T-helper 1 cell treated with Interleukin-12 subunit alpha and Interleukin-12 subunit beta and Interleukin-4 antibody, amounts not matched to agents 30 μg/mL and 1 μg/mL, for 36 hours (primary cell): ENCODE data around the gene PTTG2.
"Not testable (repeated sequence)": the region's sequence is repeated elsewhere in the genome, so short reads cannot be mapped to it uniquely, and the experiment has no call there.

ENCODE experiments used
- H3K27ac Mint-ChIP-seq: one replicate; pipeline ENCODE4 v1.8.0; 2021; ENCODE audit warnings: mild to moderate bottlenecking, mixed read lengths
- H3K27me3 Mint-ChIP-seq: one replicate; pipeline ENCODE4 v1.8.0; 2021; ENCODE audit warnings: low read depth, mixed read lengths
- H3K36me3 Mint-ChIP-seq: one replicate; pipeline ENCODE4 v1.8.0; 2021; ENCODE audit warnings: low read depth, mixed read lengths
- H3K4me1 Mint-ChIP-seq: one replicate; pipeline ENCODE4 v1.8.0; 2021; ENCODE audit warnings: low read depth, mixed read lengths
- H3K4me3 Mint-ChIP-seq: one replicate; pipeline ENCODE4 v1.8.0; 2021; ENCODE audit warnings: mild to moderate bottlenecking, moderate library complexity, mixed read lengths
- H3K9me3 Mint-ChIP-seq: one replicate; pipeline ENCODE4 v1.8.0; 2021; ENCODE audit warnings: mixed read lengths

PTTG2 gene

DNA sequence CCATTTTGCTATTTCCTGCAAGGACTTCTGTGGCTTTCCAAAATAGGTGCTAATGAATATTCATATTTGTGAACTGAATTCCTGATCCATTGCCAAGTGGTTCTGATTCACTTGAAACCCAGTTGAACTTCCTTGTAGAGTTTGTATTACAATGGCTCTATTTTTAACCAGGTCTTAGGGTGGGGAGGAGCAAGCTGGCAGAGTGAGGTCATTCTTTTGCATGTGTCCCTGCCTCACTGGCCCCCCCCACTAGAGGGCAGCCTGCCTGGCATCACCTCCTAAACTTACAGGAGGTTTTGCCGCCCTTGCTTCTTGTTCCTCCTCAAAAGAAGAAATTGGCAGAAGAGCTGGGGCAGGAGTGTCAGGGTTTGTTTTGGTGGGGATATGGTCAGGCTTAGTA lies 10.5 kb downstream of the PTTG2 start:
- no peaks in the 10 kb centered on the region for H3K9me3 Mint-ChIP-seq
- H3K4me3 Mint-ChIP-seq: no peak overlapping the region
- H3K27me3 Mint-ChIP-seq: no peaks in the 10 kb centered on the region
- H3K4me1 Mint-ChIP-seq: peaks cover 5% of the 10 kb centered on the region
- H3K27ac Mint-ChIP-seq: no peak overlapping the region
- no peaks in the 10 kb centered on the region for H3K36me3 Mint-ChIP-seq

DNA sequence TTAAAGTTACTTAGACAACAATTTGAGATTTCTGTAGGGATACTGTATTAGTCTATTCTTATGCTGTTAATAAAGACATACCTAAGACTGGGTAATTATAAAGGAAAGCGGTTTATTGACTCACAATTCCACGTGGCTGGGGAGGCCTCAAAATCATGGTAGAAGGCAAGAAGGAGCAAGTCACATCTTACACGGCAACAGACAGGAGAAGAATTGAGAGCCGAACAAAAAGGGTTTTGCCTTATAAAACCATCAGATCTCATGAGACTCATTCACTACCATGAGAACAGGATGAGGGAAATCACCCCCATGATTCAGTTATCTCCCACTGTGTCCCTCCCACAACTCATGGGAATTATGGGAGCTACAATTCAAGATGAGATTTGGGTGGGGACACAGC lies 11.0 kb downstream of the PTTG2 start:
- Mint-ChIP-seq H3K36me3 (no peaks in the 10 kb centered on the region), H3K9me3 (no peaks in the 10 kb centered on the region), H3K27ac (no peak overlapping the region), H3K4me3 (no peak overlapping the region), H3K27me3 (no peaks in the 10 kb centered on the region), H3K4me1 (peaks cover 5% of the 10 kb centered on the region)

DNA sequence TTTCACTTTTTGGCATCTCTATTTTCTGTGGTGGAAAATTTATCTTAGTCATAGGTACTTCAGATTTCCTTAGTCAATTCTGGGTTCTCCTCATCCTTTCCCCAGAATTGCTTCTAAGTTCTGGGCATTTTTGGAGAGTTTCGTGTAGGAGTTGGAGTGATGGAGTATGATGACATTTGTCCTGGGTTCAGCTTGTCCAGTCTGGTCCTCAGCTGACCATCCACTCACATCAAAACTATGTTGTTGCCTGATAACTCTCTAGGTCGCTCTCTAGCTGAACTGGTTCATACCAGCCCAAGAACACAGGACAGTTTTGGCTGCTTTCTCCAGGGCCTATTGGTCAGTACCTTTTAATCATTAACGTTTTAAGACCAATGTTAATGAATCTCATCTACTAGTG lies 13.2 kb downstream of the PTTG2 start:
- no peak overlapping the region for H3K27ac Mint-ChIP-seq
- no peaks in the 10 kb centered on the region for H3K27me3 Mint-ChIP-seq
- no peak overlapping the region for H3K4me3 Mint-ChIP-seq
- H3K9me3 Mint-ChIP-seq: no peaks in the 10 kb centered on the region
- H3K36me3 Mint-ChIP-seq: no peaks in the 10 kb centered on the region
- H3K4me1 Mint-ChIP-seq: peaks cover 9% of the 10 kb centered on the region

DNA sequence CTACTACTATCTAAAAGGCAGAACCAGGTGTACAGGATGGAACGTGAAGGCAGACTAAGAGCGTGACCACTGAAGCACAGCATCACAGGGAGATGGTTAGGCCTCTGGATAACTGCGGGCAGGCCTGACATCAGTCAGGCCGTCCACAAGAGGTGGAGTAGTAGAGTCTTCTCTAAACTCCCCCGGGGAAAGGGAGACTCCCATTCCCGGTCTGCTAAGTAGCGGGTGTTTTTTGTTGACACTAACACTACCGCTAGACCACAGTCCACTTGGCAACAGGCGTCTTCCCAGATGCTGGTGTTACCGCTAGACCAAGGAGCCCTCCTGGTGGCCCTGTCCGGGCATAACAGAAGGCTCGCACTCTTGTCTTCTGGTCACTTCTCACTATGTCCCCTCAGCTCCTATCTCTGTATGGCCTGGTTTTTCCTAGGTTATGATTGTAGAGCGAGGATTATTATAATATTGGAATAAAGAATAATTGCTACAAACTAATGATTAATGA lies 15.2 kb downstream of the PTTG2 start:
- H3K27me3 Mint-ChIP-seq, H3K9me3 Mint-ChIP-seq, H3K36me3 Mint-ChIP-seq: not testable (repeated sequence)
- peak overlapping the region; percentile 47 for H3K4me3 Mint-ChIP-seq
- H3K4me1 Mint-ChIP-seq: peaks cover 16% of the 10 kb centered on the region
- peak overlapping the region; percentile 4 for H3K27ac Mint-ChIP-seq

DNA sequence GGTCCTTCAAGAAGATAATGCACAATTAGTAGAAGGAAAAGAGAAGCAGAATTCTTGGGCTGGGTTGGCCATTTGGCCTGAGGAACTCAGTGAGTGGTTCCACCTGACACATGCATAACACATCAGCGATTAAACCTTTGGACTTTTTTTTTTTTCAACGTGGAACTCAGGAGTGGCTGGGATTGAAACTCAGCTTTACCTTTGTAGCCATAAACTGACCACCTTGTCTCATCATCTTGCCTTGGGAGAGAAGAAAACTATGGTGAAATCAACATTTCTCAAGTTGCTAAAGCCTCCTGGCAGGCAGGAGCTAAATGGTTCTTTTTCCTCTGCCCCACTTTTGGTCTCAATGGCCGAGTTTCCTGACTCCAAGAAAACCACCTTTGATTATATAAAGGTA lies 16.3 kb downstream of the PTTG2 start:
- Mint-ChIP-seq H3K4me3 (peak overlapping the region; percentile 21), H3K27ac (no peak overlapping the region), H3K27me3 (peaks cover 8% of the 10 kb centered on the region), H3K4me1 (peaks cover 14% of the 10 kb centered on the region), H3K36me3 (peaks cover 4% of the 10 kb centered on the region), H3K9me3 (no peaks in the 10 kb centered on the region)

DNA sequence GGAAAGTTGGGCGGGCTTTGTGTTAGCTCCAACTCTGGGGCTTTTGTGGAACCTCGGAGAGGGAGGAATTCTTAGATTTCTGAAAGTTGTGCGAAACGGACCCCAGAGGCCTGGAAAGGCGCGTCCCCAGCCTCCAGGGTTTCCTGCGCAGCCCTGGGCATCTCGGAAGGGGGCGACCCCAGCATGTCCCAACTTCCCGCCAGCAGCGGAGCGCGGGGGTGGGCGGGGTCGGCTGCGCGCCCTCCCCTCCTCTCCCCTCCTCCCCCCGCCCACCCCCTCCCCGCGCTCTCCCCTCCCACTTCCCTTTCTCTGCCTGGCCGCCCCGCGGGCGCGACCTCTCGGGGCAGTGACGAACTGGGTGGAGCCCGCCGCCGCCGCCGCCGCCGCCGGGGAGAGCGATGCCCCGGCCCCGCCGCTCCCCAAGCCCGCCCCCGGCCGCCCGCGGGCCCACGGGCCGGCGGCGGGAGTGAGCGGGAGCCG lies 16.8 kb downstream of the PTTG2 start:
- Mint-ChIP-seq H3K27ac (no peak overlapping the region), H3K36me3 (peaks cover 4% of the 10 kb centered on the region), H3K4me3 (no peak overlapping the region), H3K9me3 (no peaks in the 10 kb centered on the region), H3K27me3 (peaks cover 8% of the 10 kb centered on the region), H3K4me1 (peaks cover 18% of the 10 kb centered on the region)

DNA sequence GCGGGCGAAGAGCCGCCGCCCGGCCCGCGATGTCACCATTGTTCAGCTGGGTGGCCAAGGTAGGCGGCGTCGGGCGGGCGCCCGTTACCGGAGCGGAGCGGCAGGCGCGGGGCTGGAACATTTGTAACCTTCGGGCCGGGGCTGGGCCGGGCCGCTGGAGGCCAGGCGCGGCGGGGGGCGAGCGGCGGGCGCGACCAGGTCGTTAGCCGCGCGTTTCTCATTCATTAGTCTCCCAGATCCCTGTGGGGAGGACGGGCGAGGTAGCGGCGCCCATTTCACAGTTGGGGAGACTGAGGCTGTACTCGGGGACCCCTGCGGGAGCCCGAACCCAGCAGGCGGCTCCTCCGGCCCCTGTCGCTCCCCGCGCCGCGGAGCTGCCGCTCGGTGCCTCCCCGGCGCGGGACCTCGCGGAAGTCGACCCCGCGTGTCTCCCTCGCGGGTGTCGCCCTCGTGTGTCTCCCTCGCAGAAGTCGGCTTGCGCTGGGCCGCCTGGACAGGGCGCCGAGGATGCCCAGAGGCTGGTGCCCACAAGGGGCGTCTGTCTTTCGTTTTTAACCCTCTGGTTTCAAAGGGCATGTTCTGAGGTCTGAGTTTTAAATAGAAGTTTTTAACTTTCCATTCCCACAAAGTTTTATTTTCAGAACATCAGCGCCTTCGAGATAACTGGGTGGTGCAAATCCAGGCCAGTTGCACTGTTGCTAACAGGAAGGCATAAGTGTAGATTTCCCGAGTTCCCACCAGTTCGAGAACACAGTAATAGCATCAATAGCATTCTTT lies 17.5 kb downstream of the PTTG2 start:
- Mint-ChIP-seq H3K27me3 (peaks cover 8% of the 10 kb centered on the region), H3K4me1 (peaks cover 20% of the 10 kb centered on the region), H3K4me3 (peak overlapping the region; percentile 74), H3K9me3 (no peaks in the 10 kb centered on the region), H3K27ac (peak overlapping the region; percentile 52), H3K36me3 (peaks cover 4% of the 10 kb centered on the region)

DNA sequence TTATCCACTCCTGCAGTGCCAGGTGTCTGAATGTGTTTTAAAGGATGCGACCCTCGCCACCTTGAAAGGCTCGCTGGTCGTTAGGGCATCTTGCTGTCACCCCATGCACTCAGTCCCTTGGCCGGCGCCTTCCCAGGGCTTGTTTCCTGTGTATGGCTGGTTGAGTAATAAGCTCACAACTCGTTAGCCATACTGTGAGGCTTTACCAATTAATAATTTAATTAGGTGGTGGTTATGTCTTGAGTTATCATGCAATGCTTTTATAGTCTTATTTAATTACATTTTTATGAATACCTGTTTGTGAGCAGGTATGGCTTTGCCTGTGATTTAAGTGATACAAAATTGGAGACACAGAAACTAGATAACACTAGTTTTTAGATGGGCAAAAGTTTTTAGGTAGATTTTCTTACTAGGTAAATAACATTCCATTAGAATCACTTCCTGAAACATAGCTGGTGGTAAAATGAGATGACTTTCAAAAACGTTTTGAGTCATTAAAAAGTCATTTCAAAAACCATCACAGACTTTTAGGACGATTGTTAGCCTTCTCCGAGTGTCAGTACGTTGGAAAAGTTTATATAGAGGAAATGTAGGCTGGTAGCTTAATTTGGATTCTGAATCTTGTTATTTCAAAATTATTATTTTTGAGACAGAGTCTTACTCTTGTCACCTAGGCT lies 18.2 kb downstream of the PTTG2 start:
- Mint-ChIP-seq H3K27me3 (peaks cover 8% of the 10 kb centered on the region), H3K27ac (peak overlapping the region; percentile 52), H3K9me3 (no peaks in the 10 kb centered on the region)

DNA sequence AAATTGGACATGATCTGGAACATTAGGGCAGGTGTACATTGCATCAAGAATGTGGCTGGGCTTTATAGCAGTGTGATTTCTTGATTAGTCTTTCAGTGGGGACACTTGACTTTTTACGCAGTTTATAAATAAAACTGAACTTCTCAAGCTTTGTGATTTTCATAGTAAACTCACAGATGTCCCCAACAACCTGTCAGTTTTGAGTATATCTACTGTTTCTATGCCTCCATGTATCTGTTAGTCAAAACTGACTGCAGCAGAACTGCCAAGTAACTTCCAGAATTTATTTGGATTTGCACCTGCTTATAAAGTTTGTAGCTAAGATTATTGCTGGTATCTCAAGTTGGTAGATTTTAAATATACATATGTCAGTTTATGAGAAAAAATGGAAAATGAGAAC lies 20.0 kb downstream of the PTTG2 start:
- Mint-ChIP-seq H3K27ac (no peak overlapping the region), H3K4me3 (no peak overlapping the region), H3K4me1 (peaks cover 20% of the 10 kb centered on the region), H3K27me3 (peaks cover 8% of the 10 kb centered on the region), H3K9me3 (no peaks in the 10 kb centered on the region), H3K36me3 (peaks cover 4% of the 10 kb centered on the region)

More for the DNA sequence above, 18.2 kb downstream of the PTTG2 start:
- H3K4me1 Mint-ChIP-seq: peaks cover 20% of the 10 kb centered on the region
- H3K36me3 Mint-ChIP-seq: peaks cover 4% of the 10 kb centered on the region
- H3K4me3 Mint-ChIP-seq: peak overlapping the region; percentile 74

DNA sequence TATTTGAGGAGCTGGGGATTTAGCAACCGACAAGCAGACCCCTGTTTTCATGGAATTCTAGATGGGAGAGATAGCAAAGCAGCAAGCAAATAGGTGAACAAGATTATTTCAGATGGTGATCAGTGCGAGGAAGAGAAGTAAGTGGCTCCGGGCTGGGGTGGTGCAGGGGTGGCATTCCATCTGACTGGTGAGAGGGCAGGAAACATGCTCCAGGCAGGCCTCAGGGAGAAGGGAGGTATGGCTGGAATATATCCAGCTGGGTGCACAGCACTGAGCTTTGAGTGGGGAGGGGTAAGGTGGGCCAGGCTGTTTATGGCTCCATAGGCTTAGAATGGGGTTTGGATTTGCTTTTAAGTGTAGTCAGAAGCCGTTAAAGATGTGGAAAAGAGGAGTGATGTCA lies 21.2 kb downstream of the PTTG2 start:
- no peak overlapping the region for H3K27ac Mint-ChIP-seq
- peaks cover 4% of the 10 kb centered on the region for H3K36me3 Mint-ChIP-seq
- H3K4me1 Mint-ChIP-seq: peaks cover 26% of the 10 kb centered on the region
- H3K4me3 Mint-ChIP-seq: no peak overlapping the region
- no peaks in the 10 kb centered on the region for H3K9me3 Mint-ChIP-seq
- H3K27me3 Mint-ChIP-seq: peaks cover 8% of the 10 kb centered on the region

DNA sequence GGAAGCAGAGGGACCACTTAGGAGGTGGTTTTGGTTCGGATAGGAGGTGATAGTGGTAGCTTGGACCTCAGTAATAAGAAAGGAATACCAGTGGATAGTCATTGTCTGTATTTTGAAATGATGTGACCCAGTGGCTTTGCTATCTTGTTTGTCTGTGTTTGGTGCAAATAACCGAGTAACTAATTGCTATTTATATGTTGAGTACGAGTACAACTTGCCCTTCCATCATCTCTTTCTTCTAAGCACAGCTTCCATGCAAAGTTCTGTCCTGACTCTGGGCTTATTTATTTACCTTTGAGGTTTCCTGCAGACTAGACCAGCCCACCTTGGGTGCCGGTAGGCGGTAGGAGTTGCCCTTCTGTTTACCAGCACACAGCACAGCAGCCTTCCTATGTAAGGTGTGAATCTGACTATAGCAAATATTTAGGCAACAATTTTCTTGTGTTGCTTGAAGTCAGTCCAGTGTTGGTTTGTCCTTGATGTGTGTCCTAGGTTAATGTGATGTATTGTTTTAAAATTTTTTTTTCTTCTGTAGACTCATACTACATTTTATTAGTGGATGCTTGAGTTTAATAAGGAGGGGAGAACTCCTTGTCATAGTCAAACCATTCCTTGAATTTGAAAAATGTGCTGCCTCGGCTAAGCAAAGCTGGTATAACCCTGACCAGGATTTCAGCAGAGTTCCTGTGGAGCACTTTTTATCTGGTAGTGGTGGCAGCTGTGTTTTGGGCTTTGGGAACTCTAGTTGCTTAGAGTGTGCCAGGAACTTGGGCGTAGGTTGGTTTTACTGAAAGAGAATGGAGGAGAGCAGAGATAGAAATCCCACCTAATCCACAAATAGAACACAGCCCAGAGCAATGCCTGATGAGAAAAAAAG lies 21.9 kb downstream of the PTTG2 start:
- peaks cover 4% of the 10 kb centered on the region for H3K36me3 Mint-ChIP-seq
- H3K27me3 Mint-ChIP-seq: peaks cover 8% of the 10 kb centered on the region
- H3K4me1 Mint-ChIP-seq: peaks cover 26% of the 10 kb centered on the region
- H3K9me3 Mint-ChIP-seq: no peaks in the 10 kb centered on the region
- H3K27ac Mint-ChIP-seq: no peak overlapping the region
- H3K4me3 Mint-ChIP-seq: no peak overlapping the region

DNA sequence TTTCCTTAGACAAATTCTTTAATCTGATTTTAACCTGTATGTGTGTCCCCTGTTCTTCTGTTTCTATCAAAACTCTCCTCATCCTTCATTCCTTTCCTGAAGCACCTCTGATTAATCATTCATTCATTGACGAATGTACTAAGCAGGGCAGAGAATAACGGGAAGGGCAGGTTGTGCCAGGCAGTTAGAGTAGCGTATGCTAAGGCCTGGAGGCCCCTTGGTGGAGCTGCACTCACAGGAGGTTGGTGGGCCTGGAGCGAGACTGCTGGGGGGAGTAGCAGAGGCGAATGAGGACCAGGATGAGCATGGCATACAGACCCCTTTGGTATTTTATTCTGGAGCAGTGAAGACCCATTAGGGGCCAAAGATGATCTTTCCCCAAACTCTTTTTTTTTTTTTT lies 22.5 kb downstream of the PTTG2 start:
- H3K36me3 Mint-ChIP-seq: peaks cover 4% of the 10 kb centered on the region
- H3K27me3 Mint-ChIP-seq: peaks cover 8% of the 10 kb centered on the region
- H3K27ac Mint-ChIP-seq: no peak overlapping the region
- no peak overlapping the region for H3K4me3 Mint-ChIP-seq
- H3K4me1 Mint-ChIP-seq: peaks cover 26% of the 10 kb centered on the region
- no peaks in the 10 kb centered on the region for H3K9me3 Mint-ChIP-seq

DNA sequence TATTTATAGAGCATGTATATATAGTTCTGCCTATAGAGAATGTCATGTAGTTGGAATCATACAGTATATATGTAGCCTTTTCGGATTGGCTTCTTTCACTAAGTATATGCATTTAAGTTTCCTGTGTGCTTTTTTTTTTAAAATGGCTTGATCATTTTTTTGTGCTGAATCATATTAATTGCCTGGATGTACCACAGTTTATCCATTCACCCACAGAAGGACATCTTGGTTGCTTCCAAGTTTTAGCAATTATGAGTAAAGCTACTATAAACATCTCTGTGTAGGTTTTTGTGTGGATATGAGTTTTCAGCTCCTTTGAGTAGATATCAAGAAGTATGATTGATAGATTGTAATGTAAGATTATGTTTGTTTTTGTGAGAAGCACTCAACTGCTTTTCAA lies 23.8 kb downstream of the PTTG2 start:
- Mint-ChIP-seq H3K9me3 (no peaks in the 10 kb centered on the region), H3K27me3 (peaks cover 8% of the 10 kb centered on the region), H3K36me3 (peaks cover 4% of the 10 kb centered on the region), H3K4me1 (peaks cover 18% of the 10 kb centered on the region), H3K27ac (no peak overlapping the region), H3K4me3 (no peak overlapping the region)

DNA sequence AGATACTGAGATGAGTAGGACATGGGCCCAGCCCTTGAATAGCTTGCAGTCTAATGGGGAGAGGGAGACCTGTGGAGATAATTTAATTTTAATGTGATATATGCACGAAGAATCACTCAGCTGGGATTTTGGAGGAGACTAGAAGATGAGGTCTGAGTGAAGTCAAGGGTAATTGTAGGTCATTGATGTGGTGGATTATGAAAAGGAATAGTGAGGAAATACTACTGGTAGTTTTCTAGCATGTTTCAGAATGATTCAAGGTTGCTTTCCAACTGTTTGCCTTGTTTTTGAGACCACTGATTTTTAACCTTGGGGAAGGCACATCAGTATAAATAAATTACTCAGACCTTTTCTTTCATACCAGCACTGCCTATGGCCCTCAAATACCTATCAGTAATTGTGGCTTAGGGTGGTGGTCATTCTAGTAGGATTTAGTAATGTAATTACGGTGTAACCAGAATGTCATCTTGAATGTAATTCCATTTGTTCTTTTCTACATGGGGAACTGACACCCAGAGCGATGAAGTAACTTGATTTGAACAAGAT lies 25.6 kb downstream of the PTTG2 start:
- no peak overlapping the region for H3K27ac Mint-ChIP-seq
- H3K4me3 Mint-ChIP-seq: no peak overlapping the region
- peaks cover 5% of the 10 kb centered on the region for H3K27me3 Mint-ChIP-seq
- H3K4me1 Mint-ChIP-seq: peaks cover 13% of the 10 kb centered on the region
- no peaks in the 10 kb centered on the region for H3K9me3 Mint-ChIP-seq
- H3K36me3 Mint-ChIP-seq: no peaks in the 10 kb centered on the region
